HepG2 (cell line): Measurements from ENCODE around the gene OST4. TPM values are rescaled to one million over a fixed set of nuclear protein-coding genes. Genes with fewer than 3 reads are reported as not detected.

Experiments used
- ATF7-NPFF ChIP-seq: sonication (generic); formaldehyde crosslinking; IDR thresholded peaks from 2 replicates; pipeline ENCODE4 v1.8.1; 2023; ENCODE audit warnings: mild to moderate bottlenecking, low read depth, missing genetic modification reagents, moderate library complexity
- CCDC6 ChIP-seq: sonication (generic); formaldehyde crosslinking; IDR thresholded peaks from 2 replicates; pipeline ENCODE4 v1.8.1; 2022; ENCODE audit warnings: mild to moderate bottlenecking, missing genetic modification reagents, moderate library complexity
- CREM ChIP-seq, 2 experiments: sonication (generic) in 1 of 2; formaldehyde crosslinking in 1 of 2; IDR thresholded peaks; 2 replicates each; pipeline versions ENCODE4 v1.4.0 to v1.6.1; 2016 to 2020; ENCODE audit warnings: antibody characterized with exemption in 1 of 2, mild to moderate bottlenecking in 1 of 2, missing genetic modification reagents in 1 of 2
- GATAD1 ChIP-seq: IDR thresholded peaks from 2 replicates; pipeline ENCODE4 v1.6.1; 2016; ENCODE audit warnings: missing genetic modification reagents, missing compliant biosample characterization
- HOXA7 ChIP-seq: sonication (generic); formaldehyde crosslinking; IDR thresholded peaks from 2 replicates; pipeline ENCODE4 v1.8.1; 2022; ENCODE audit warnings: mild to moderate bottlenecking, missing genetic modification reagents, moderate library complexity
- KAT7 ChIP-seq: IDR thresholded peaks from 2 replicates; pipeline ENCODE4 v1.6.1; 2018; ENCODE audit warnings: borderline replicate concordance, missing compliant biosample characterization
- KMT2B ChIP-seq: IDR thresholded peaks from 2 replicates; pipeline ENCODE4 v1.6.1; 2016; ENCODE audit warnings: missing genetic modification reagents, missing compliant biosample characterization
- NR2C2 ChIP-seq: sonication (generic); formaldehyde crosslinking; IDR thresholded peaks from 2 replicates; pipeline ENCODE4 v1.4.0; 2020; ENCODE audit warnings: missing genetic modification reagents, mild to moderate bottlenecking, moderate library complexity, borderline replicate concordance
- POLR2A ChIP-seq, 2 experiments: IDR thresholded peaks; 2 replicates each; pipeline ENCODE4 v1.6.1; 2011; ENCODE audit warnings: low read depth in 2 of 2, low read length in 2 of 2, mild to moderate bottlenecking in 1 of 2, moderate library complexity in 1 of 2; ENCODE audit not compliant: insufficient read depth in 1 of 2
- SMYD3 ChIP-seq: sonication (generic); formaldehyde crosslinking; IDR thresholded peaks from 2 replicates; pipeline ENCODE4 v1.8.1; 2023; ENCODE audit warnings: mild to moderate bottlenecking, missing genetic modification reagents
- SPEN ChIP-seq: sonication (generic); formaldehyde crosslinking; IDR thresholded peaks from 2 replicates; pipeline ENCODE4 v1.5.1; 2020; ENCODE audit warnings: low read depth, mild to moderate bottlenecking, missing genetic modification reagents
- TIGD3 ChIP-seq: sonication (generic); formaldehyde crosslinking; IDR thresholded peaks from 2 replicates; pipeline ENCODE4 v1.5.1; 2020; ENCODE audit warnings: mild to moderate bottlenecking, missing genetic modification reagents, borderline replicate concordance
- UBTF ChIP-seq: sonication (generic); formaldehyde crosslinking; IDR thresholded peaks from 2 replicates; pipeline ENCODE4 v1.4.0; 2020; ENCODE audit warnings: mild to moderate bottlenecking, missing genetic modification reagents
- ZFP36 ChIP-seq: fragments of 150-350 bp; IDR thresholded peaks from 2 replicates; pipeline ENCODE4 v1.6.1; 2018; ENCODE audit warnings: borderline replicate concordance, low read length, low read depth; ENCODE audit not compliant: partially characterized antibody
- ZNF143 ChIP-seq: sonication (generic); formaldehyde crosslinking; IDR thresholded peaks from 2 replicates; pipeline ENCODE4 v1.4.0; 2020; ENCODE audit warnings: missing genetic modification reagents
- ZNF768 ChIP-seq: sonication (generic); formaldehyde crosslinking; IDR thresholded peaks from 2 replicates; pipeline ENCODE4 v1.4.0; 2020; ENCODE audit warnings: missing genetic modification reagents
- polyA plus RNA-seq, 8 experiments: library from polyadenylated mRNA; depleted of rRNA in 3 of 8; stranded (reverse) in 7 of 8; unstranded in 1 of 8; fragments of >200 nt; fragmentation: Illumina TruSeq in 4 of 8; extraction: Trizol in 4 of 8; gene quantifications; 2 replicates each; pipeline versions ENCODE4 v1.2.1 to v1.2.3, GENCODE V29; 2011 to 2016; ENCODE audit warnings: low read depth in 4 of 8, missing spikeins in 1 of 8, mixed read lengths in 1 of 8; ENCODE audit not compliant: insufficient read depth in 1 of 8
- total RNA-seq, 5 experiments: library from RNA; depleted of rRNA; stranded (reverse); fragments of >200 nt; fragmentation: Illumina TruSeq; extraction: Trizol; gene quantifications; 2 replicates each; pipeline ENCODE4 v1.2.3, GENCODE V29; 2016; ENCODE audit warnings: low read depth in 1 of 5
- TF ChIP-seq, protein P1 (sequence below): sonication (generic); formaldehyde crosslinking; conservative IDR thresholded peaks from 2 replicates; pipeline ENCODE4 v1.8.1; 2023; ENCODE audit warnings: missing genetic modification reagents
- TF ChIP-seq, protein P2 (sequence below): sonication (generic); formaldehyde crosslinking; IDR thresholded peaks from 2 replicates; pipeline ENCODE4 v1.8.1; 2022; ENCODE audit warnings: mild to moderate bottlenecking, missing genetic modification reagents
- TF ChIP-seq, protein P3 (sequence below): IDR thresholded peaks from 2 replicates; pipeline ENCODE4 v1.6.1; 2016; ENCODE audit warnings: low read depth, control low read depth

The OST4 gene
- total and polyA plus RNA-seq, 2 of the 13 experiments (the other 11 are each of a cell fraction or from before 2014, with no cell fraction given) = 498 to 584 TPM

GRCh38 chr2:27071277-27071989, at the start of gene OST4 (continued):
- TF ChIP-seq KMT2B (CRISPR knock-in tag) = peak; percentile 89
- TF ChIP-seq UBTF (CRISPR knock-in tag) = peak; percentile 56
- TF ChIP-seq ZNF768 (CRISPR knock-in tag) = peak; percentile 68
- TF ChIP-seq POLR2A (IDR thresholded peaks at IDR 0.05; ENCODE audit: insufficient read depth in 1 of 2, low read depth in 2 of 2, low read length in 2 of 2) = peak; percentile 93 to 97
- TF ChIP-seq ZNF143 = peak; percentile 81
- TF ChIP-seq, protein P1, sequence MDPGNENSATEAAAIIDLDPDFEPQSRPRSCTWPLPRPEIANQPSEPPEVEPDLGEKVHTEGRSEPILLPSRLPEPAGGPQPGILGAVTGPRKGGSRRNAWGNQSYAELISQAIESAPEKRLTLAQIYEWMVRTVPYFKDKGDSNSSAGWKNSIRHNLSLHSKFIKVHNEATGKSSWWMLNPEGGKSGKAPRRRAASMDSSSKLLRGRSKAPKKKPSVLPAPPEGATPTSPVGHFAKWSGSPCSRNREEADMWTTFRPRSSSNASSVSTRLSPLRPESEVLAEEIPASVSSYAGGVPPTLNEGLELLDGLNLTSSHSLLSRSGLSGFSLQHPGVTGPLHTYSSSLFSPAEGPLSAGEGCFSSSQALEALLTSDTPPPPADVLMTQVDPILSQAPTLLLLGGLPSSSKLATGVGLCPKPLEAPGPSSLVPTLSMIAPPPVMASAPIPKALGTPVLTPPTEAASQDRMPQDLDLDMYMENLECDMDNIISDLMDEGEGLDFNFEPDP (CRISPR knock-in tag) = no peak
- peak; percentile 94 for TF ChIP-seq GATAD1 (CRISPR knock-in tag)
- TF ChIP-seq KAT7 (CRISPR knock-in tag) = peak; percentile 90; the same call in 1 of the 2 replicates
- TF ChIP-seq TIGD3 = peak; percentile 94; the same call in 1 of the 2 replicates
- 0 out of 2 replicates have a peak, but pooled peaks have one; percentile 44 for TF ChIP-seq CCDC6 (CRISPR knock-in tag)
- no peak; the same call in 1 of the 2 replicates for TF ChIP-seq CREM (IDR thresholded peaks at IDR 0.05)
- TF ChIP-seq CREM (CRISPR knock-in tag; IDR thresholded peaks at IDR 0.05) = 0 out of 2 replicates have a peak, but pooled peaks have one; percentile 13
- TF ChIP-seq ATF7-NPFF (CRISPR knock-in tag) = peak; percentile 63
- no peak for TF ChIP-seq HOXA7 (CRISPR knock-in tag)
- TF ChIP-seq ZFP36 = no peak
- TF ChIP-seq SPEN (CRISPR knock-in tag) = peak; percentile 95
- TF ChIP-seq, protein P2, sequence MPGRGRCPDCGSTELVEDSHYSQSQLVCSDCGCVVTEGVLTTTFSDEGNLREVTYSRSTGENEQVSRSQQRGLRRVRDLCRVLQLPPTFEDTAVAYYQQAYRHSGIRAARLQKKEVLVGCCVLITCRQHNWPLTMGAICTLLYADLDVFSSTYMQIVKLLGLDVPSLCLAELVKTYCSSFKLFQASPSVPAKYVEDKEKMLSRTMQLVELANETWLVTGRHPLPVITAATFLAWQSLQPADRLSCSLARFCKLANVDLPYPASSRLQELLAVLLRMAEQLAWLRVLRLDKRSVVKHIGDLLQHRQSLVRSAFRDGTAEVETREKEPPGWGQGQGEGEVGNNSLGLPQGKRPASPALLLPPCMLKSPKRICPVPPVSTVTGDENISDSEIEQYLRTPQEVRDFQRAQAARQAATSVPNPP (CRISPR knock-in tag) = 0 out of 2 replicates have a peak, but pooled peaks have one; percentile 50
- peak; percentile 17; the same call in 1 of the 2 replicates for TF ChIP-seq SMYD3 (CRISPR knock-in tag)
- TF ChIP-seq, protein P3, sequence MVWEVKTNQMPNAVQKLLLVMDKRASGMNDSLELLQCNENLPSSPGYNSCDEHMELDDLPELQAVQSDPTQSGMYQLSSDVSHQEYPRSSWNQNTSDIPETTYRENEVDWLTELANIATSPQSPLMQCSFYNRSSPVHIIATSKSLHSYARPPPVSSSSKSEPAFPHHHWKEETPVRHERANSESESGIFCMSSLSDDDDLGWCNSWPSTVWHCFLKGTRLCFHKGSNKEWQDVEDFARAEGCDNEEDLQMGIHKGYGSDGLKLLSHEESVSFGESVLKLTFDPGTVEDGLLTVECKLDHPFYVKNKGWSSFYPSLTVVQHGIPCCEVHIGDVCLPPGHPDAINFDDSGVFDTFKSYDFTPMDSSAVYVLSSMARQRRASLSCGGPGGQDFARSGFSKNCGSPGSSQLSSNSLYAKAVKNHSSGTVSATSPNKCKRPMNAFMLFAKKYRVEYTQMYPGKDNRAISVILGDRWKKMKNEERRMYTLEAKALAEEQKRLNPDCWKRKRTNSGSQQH (CRISPR knock-in tag) = peak; percentile 65
- TF ChIP-seq NR2C2 = peak; percentile 77
